GM10266 (cell line): ENCODE data around the gene GPR137.

ENCODE experiments used
- DNase-seq: peaks from one replicate; pipeline ENCODE4 v3.0.0; 2012; ENCODE audit errors: extremely low spot score
- CTCF ChIP-seq: IDR thresholded peaks from 2 replicates; pipeline ENCODE4 v1.5.1; 2012; ENCODE audit warnings: mild to moderate bottlenecking, low read depth; ENCODE audit not compliant: control insufficient read depth, insufficient read depth; ENCODE audit errors: missing control alignments

Gene GPR137

DNA sequence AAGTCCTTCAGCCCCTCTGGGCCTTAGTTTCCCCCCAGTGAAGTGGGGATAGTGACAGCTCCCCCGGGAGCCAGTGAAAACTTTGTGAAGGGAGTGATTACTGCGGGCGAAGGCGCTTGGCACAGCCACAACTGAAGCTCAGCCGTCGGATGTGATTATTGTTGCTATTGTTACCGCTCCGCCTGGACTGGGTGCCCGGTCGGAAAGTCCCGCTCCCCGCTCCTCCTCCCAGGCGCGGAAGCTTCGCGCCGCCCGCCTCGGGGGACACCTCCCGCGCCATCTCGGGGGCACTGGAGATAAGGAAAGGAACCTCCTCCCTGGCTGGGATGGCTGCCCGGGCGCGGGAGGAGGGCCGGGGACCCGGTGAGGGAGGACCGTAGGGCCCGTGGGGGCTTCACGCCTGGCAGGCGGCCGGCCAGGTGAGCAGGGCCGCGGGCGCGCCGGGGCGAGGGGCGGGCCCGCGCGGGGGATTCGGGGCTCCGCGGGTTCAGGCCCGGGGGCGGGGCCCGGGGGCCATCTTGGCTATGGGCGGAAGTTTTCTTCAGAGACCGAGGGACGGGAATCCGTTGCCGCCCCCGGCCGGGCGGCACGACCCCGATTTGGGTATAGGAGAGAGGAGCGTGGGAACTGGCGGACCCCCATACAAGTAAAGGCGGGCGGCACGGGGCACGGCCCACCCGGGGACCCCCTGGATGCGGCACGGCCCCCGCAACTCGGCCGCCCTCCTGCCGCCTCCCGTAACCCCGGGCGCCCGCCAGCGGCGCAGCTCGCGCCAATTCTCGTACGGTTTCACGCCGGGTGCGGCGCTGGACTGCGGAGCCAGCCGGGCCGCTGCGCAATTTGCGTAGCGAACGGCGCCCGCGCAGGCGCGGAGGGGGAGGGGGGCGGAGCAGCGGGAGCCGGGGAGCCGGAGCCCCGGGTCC, at the start of gene GPR137:
Gene GPR137 (plus strand): TSS at position 887 of the 923 bp plus-strand sequence. CDS start 677 bp downstream, outside the sequence.
- no peak for TF ChIP-seq CTCF
- DNase-seq: peak; percentile 97

DNA sequence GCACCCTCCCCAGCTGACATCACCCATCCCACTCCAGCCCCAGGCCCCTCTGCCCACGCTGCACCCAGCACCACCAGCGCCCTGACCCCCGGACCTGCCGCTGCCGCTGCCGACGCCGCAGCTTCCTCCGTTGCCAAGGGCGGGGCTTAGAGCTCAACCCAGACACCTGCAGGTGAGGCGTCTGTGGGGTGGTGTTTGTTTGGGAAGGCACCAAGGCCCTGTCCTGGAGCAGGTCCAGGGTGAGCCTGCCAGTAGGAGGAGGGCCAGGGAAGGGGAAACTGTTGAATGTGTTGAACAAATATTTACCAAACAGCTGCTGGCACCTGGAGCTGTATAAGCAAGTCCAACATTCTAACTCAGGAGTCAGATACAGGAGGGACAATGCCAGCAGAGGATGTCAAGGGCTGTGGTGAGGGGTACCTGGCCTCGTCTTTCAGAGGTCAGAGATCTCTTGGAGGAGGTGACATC, 48.1 kb upstream of the GPR137 start:
- no peak for DNase-seq
- no peak for TF ChIP-seq CTCF

DNA sequence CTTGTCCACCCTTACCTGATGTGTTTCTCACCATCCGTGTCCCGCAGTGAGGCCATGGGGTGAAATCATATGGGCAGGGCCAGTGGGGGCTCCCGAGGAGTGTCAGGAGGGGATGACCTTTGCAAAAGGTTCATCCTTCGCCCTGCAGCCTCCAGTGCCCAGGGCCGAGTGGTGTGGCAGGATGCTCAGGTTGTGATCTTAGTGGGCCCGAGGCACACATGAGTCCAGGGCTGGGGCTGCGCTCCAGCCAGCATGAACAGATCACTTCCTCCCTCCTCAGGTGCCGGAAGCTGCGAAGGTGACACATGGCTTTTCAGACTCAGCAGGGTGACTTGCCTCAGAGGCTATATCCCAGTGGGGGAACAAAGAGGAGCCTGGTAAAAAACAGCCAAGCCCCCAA, 47.6 kb upstream of the GPR137 start:
- DNase-seq: no peak
- no peak for TF ChIP-seq CTCF

GRCh38 chr11:64238999-64239398, 46.6 kb upstream of the GPR137 start:
- DNase-seq: no peak
- TF ChIP-seq CTCF: no peak

GRCh38 chr11:64239662-64240434, 45.8 kb upstream of the GPR137 start:
- TF ChIP-seq CTCF: no peak

DNA sequence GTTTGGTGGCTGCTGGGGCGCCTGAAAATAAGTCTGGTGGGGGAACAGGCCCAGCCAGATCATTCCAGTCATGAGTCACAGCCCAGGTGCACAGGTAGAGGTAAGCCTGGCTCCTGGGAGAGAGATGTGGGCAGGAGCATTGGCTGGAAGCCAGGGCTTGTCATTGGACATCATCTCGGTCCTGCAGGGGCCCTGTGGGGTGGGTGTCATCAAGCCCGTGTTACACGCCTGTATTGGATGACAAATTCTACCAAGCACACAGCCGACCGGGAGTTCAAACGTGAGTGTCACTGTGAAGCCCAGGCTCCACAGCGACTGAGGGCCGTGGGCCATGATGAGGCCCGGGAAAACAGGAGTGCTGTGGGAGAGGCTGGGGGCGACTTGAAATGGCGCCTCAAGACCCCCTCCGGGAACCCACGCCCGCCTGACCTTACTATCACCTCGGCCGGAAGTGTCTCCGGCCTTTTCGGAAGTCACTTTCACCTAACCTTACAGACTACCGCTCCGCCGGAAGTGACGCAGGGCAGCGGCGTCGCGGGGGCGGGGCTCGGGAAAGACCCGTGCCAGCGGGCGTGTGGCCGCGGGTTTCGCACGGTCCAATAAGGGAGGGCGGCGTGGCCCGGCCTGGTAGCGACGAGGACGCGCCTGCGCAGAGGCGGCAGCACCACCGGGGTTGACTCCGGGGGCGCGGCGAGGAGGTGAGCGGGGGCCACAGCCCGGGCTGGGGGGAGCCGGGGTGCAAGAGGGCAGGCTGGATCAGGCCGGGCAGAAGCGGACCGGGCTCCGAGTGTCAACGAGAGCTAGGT, 45.0 kb upstream of the GPR137 start, which contains the start of gene FKBP2:
Gene FKBP2 (plus strand): TSS at position 661 of the 806 bp plus-strand sequence. CDS start 1,293 bp downstream, outside the sequence.
- TF ChIP-seq CTCF: no peak
- DNase-seq: peak; percentile 97

More at GRCh38 chr11:64239662-64240434, 45.8 kb upstream of the GPR137 start:
- peak; percentile 76 for DNase-seq
